HG03064 (cell line): ENCODE results near the gene KPNA5.
"Not testable (repeated sequence)": the region's sequence is repeated elsewhere in the genome, so short reads cannot be mapped to it uniquely, and the experiment has no call there.

Source experiments
- ATAC-seq: cut with Tn5 transposase; IDR thresholded peaks from one replicate; pipeline ENCODE4 v1.9.1; 2021; ENCODE audit warnings: low read depth; ENCODE audit not compliant: unreplicated experiment

Gene KPNA5

GRCh38 chr6:116695401-116695800 is 14.4 kb downstream of the KPNA5 start:
- ATAC-seq, result peak; percentile 85

- no peak for ATAC-seq
Measured at GRCh38 chr6:116697480-116697879, 16.5 kb downstream of the KPNA5 start.

- ATAC-seq, result not testable (repeated sequence)
Measured at GRCh38 chr6:116703888-116704287, 22.9 kb downstream of the KPNA5 start.

- ATAC-seq, result no peak
Measured at GRCh38 chr6:116705917-116706316, 24.9 kb downstream of the KPNA5 start.

- ATAC-seq, result no peak
Measured at GRCh38 chr6:116714296-116714695, 33.3 kb downstream of the KPNA5 start.

- ATAC-seq, result no peak
Measured at GRCh38 chr6:116714761-116715160, 33.8 kb downstream of the KPNA5 start.

- ATAC-seq, result no peak
Measured at GRCh38 chr6:116726947-116727346, 45.9 kb downstream of the KPNA5 start.

- no peak for ATAC-seq
Measured at GRCh38 chr6:116730513-116730912, 49.5 kb downstream of the KPNA5 start.

- no peak for ATAC-seq
Measured at GRCh38 chr6:116737004-116737403, 56.0 kb downstream of the KPNA5 start.

- ATAC-seq, result not testable (repeated sequence)
Measured at GRCh38 chr6:116740486-116740885, 59.5 kb downstream of the KPNA5 start.

GRCh38 chr6:116741571-116741970 is 60.6 kb downstream of the KPNA5 start:
- ATAC-seq, result no peak

- ATAC-seq, result no peak
Measured at GRCh38 chr6:116745176-116745575, 64.2 kb downstream of the KPNA5 start.

- no peak for ATAC-seq
Measured at GRCh38 chr6:116761779-116762178, 80.8 kb downstream of the KPNA5 start.

- no peak for ATAC-seq
Measured at GRCh38 chr6:116762235-116762634, 81.2 kb downstream of the KPNA5 start.

- no peak for ATAC-seq
Measured at GRCh38 chr6:116763048-116763447, 82.0 kb downstream of the KPNA5 start.

GRCh38 chr6:116763906-116764628 is 83.1 kb downstream of the KPNA5 start:
- ATAC-seq, result no peak

GRCh38 chr6:116764629-116764960 is 83.6 kb downstream of the KPNA5 start:
- ATAC-seq, result no peak

GRCh38 chr6:116764961-116765841 is 84.2 kb downstream of the KPNA5 start, which contains the start of gene FAM162B:
Gene FAM162B (minus strand): TSS chr6:116765719. CDS start chr6:116765576, 143 bp downstream.
- no peak for ATAC-seq

GRCh38 chr6:116766506-116767176 is 85.6 kb downstream of the KPNA5 start:
- no peak for ATAC-seq

GRCh38 chr6:116767715-116768114 is 86.7 kb downstream of the KPNA5 start:
- no peak for ATAC-seq

- no peak for ATAC-seq
Measured at GRCh38 chr6:116772450-116772849, 91.4 kb downstream of the KPNA5 start.
